Neural progenitor cell (in vitro differentiated cells): Measurements from ENCODE around the gene CLTRN. TPM values are rescaled to one million over a fixed set of nuclear protein-coding genes. Genes with fewer than 3 reads are reported as not detected.
A peak's percentile ranks its signal among the peaks of the same experiment; 100 is the strongest.

Experiments used
- DNase-seq: peaks from one replicate; pipeline ENCODE4 v3.0.0-alpha.2; 2016; ENCODE audit warnings: low spot score
- H2AFZ ChIP-seq: fragments of 200-600 bp; sonication (generic); replicated peaks from 2 replicates; pipeline ENCODE4 v1.6.1; 2016; ENCODE audit warnings: antibody characterized with exemption
- H3F3A ChIP-seq: fragments of 200-600 bp; sonication (generic); 2 replicates; pipeline ENCODE4 v1.6.1; 2016; ENCODE audit warnings: antibody characterized with exemption, low read depth
- H3K27ac ChIP-seq: fragments of 200-600 bp; sonication (generic); 2 replicates; pipeline ENCODE4 v1.5.1; 2016; ENCODE audit warnings: mild to moderate bottlenecking
- H3K27me3 ChIP-seq: fragments of 200-600 bp; sonication (generic); 2 replicates; pipeline ENCODE4 v1.6.1; 2016; ENCODE audit warnings: mild to moderate bottlenecking, moderate library complexity
- H3K36me3 ChIP-seq: fragments of 200-600 bp; sonication (generic); 2 replicates; pipeline ENCODE4 v1.5.1; 2016
- H3K4me1 ChIP-seq: fragments of 200-600 bp; sonication (generic); 2 replicates; pipeline ENCODE4 v1.6.1; 2016; ENCODE audit warnings: mixed run types
- H3K4me2 ChIP-seq: fragments of 200-600 bp; sonication (generic); 2 replicates; pipeline ENCODE4 v1.6.1; 2016
- H3K4me3 ChIP-seq: fragments of 200-600 bp; sonication (generic); 2 replicates; pipeline ENCODE4 v1.5.1; 2016
- H3K79me2 ChIP-seq: fragments of 200-600 bp; sonication (generic); 2 replicates; pipeline ENCODE4 v1.6.1; 2016; ENCODE audit warnings: low read depth
- H3K9ac ChIP-seq: fragments of 200-600 bp; sonication (generic); 2 replicates; pipeline ENCODE4 v1.6.1; 2016
- H3K9me3 ChIP-seq: fragments of 200-600 bp; sonication (generic); 2 replicates; pipeline ENCODE4 v1.5.1; 2016; ENCODE audit warnings: low read depth
- H4K20me1 ChIP-seq: fragments of 200-600 bp; sonication (generic); 2 replicates; pipeline ENCODE4 v1.6.1; 2016; ENCODE audit warnings: low read depth
- H3K27ac Mint-ChIP-seq: 3 replicates; pipeline ENCODE4 v1.8.0; 2021; ENCODE audit warnings: mixed read lengths
- H3K27me3 Mint-ChIP-seq: 2 replicates; pipeline ENCODE4 v1.8.0; 2022; ENCODE audit warnings: low read depth, mild to moderate bottlenecking, inconsistent platforms, moderate library complexity, mixed read lengths; ENCODE audit not compliant: insufficient read depth
- H3K36me3 Mint-ChIP-seq: 3 replicates; pipeline ENCODE4 v1.8.0; 2021; ENCODE audit warnings: mixed read lengths
- H3K4me1 Mint-ChIP-seq: 3 replicates; pipeline ENCODE4 v1.8.0; 2021; ENCODE audit warnings: mixed read lengths
- H3K4me3 Mint-ChIP-seq: 3 replicates; pipeline ENCODE4 v1.8.0; 2021; ENCODE audit warnings: mild to moderate bottlenecking, moderate library complexity, mixed read lengths
- H3K9me3 Mint-ChIP-seq: 3 replicates; pipeline ENCODE4 v1.8.0; 2020; ENCODE audit warnings: mixed read lengths
- CTCF ChIP-seq: fragments of 200-600 bp; sonication (generic); IDR thresholded peaks from 2 replicates; pipeline ENCODE4 v1.5.1; 2017; ENCODE audit warnings: antibody characterized with exemption, mild to moderate bottlenecking
- EZH2 ChIP-seq: fragments of 200-600 bp; sonication (generic); IDR thresholded peaks from 2 replicates; pipeline ENCODE4 v1.6.1; 2017; ENCODE audit warnings: antibody characterized with exemption, mild to moderate bottlenecking, moderate library complexity
- EZH2phosphoT487 ChIP-seq: fragments of 200-600 bp; sonication (generic); IDR thresholded peaks from 2 replicates; pipeline ENCODE4 v1.6.1; 2017; ENCODE audit warnings: antibody characterized with exemption
- total RNA-seq: library from RNA; depleted of rRNA; stranded (reverse); fragments of >200 nt; gene quantifications from 2 replicates; pipeline ENCODE4 v1.2.3, GENCODE V29; 2015; ENCODE audit warnings: low replicate concordance

CLTRN gene
- total RNA-seq, 1 donor from 2014 or later, result 3.5 TPM

- no peak overlapping the region for H3K27ac Mint-ChIP-seq
Measured at GRCh38 chrX:15679246-15679645, 14.6 kb upstream of the CLTRN start.

GRCh38 chrX:15678339-15678738 is 13.7 kb upstream of the CLTRN start:
- no peaks in the 10 kb centered on the region for H3K36me3 ChIP-seq
- no peak overlapping the region for H3K27ac Mint-ChIP-seq
- no peaks in the 10 kb centered on the region for H3K9me3 ChIP-seq
- DNase-seq, result no peak
- H3K9ac ChIP-seq, result no peak overlapping the region
- peaks cover 2% of the 10 kb centered on the region for H3K36me3 Mint-ChIP-seq
- no peaks in the 10 kb centered on the region for H4K20me1 ChIP-seq
- H2AFZ ChIP-seq, result no peak overlapping the region
- no peaks in the 10 kb centered on the region for H3K4me1 ChIP-seq
- H3K27me3 ChIP-seq, result no peaks in the 10 kb centered on the region
- H3K4me3 ChIP-seq, result no peak overlapping the region
- H3K27me3 Mint-ChIP-seq, result peaks cover 7% of the 10 kb centered on the region
- no peak overlapping the region for H3K4me3 Mint-ChIP-seq
- H3K4me2 ChIP-seq, result no peak overlapping the region
- H3F3A ChIP-seq, result peaks cover 8% of the 10 kb centered on the region
- H3K4me1 Mint-ChIP-seq, result peaks cover 17% of the 10 kb centered on the region
- H3K27ac ChIP-seq, result no peak overlapping the region
- TF ChIP-seq EZH2phosphoT487, result no peak
- no peak for TF ChIP-seq EZH2
- TF ChIP-seq CTCF, result no peak
- H3K79me2 ChIP-seq, result peaks cover 39% of the 10 kb centered on the region
- H3K9me3 Mint-ChIP-seq, result no peaks in the 10 kb centered on the region

More at GRCh38 chrX:15679246-15679645, 14.6 kb upstream of the CLTRN start:
- Histone ChIP-seq H3K9ac (no peak overlapping the region), H3K79me2 (peaks cover 39% of the 10 kb centered on the region), H3K27ac (no peak overlapping the region), H4K20me1 (no peaks in the 10 kb centered on the region), H2AFZ (no peak overlapping the region), H3K4me1 (no peaks in the 10 kb centered on the region), H3F3A (peaks cover 8% of the 10 kb centered on the region), H3K27me3 (no peaks in the 10 kb centered on the region), H3K4me2 (no peak overlapping the region), H3K36me3 (no peaks in the 10 kb centered on the region), H3K9me3 (no peaks in the 10 kb centered on the region), H3K4me3 (no peak overlapping the region)
- no peak for TF ChIP-seq CTCF
- TF ChIP-seq EZH2, result no peak
- no peak for TF ChIP-seq EZH2phosphoT487
- no peak for DNase-seq
- H3K27me3 Mint-ChIP-seq, result peaks cover 7% of the 10 kb centered on the region
- peaks cover 2% of the 10 kb centered on the region for H3K36me3 Mint-ChIP-seq
- H3K4me3 Mint-ChIP-seq, result no peak overlapping the region
- no peaks in the 10 kb centered on the region for H3K9me3 Mint-ChIP-seq
- peaks cover 11% of the 10 kb centered on the region for H3K4me1 Mint-ChIP-seq

- Histone ChIP-seq H2AFZ (no peak overlapping the region), H3K9me3 (no peaks in the 10 kb centered on the region), H4K20me1 (no peaks in the 10 kb centered on the region), H3K9ac (no peak overlapping the region), H3K79me2 (peaks cover 39% of the 10 kb centered on the region), H3K27me3 (no peaks in the 10 kb centered on the region), H3K4me1 (no peaks in the 10 kb centered on the region), H3K36me3 (no peaks in the 10 kb centered on the region), H3F3A (peaks cover 8% of the 10 kb centered on the region), H3K4me3 (no peak overlapping the region), H3K27ac (no peak overlapping the region), H3K4me2 (peak overlapping the region; percentile 78)
- Mint-ChIP-seq H3K4me3 (no peak overlapping the region), H3K36me3 (peaks cover 2% of the 10 kb centered on the region), H3K9me3 (no peaks in the 10 kb centered on the region), H3K27ac (no peak overlapping the region), H3K4me1 (peaks cover 17% of the 10 kb centered on the region), H3K27me3 (peaks cover 7% of the 10 kb centered on the region)
- DNase-seq, result no peak
- TF ChIP-seq CTCF (no peak), EZH2phosphoT487 (no peak), EZH2 (no peak)
Measured at GRCh38 chrX:15676886-15677285, 12.3 kb upstream of the CLTRN start.
